ENCODE data around the gene AP1B1. TPM values are rescaled to one million over a fixed set of nuclear protein-coding genes. Genes with fewer than 3 reads are reported as not detected.

AP1B1 gene
- total and polyA plus RNA-seq, 2 donors (not counting 1 experiment from before 2014, with no cell fraction given), result 139 to 174 TPM

GRCh38 chr22:29385151-29385704 is 3.1 kb downstream of the AP1B1 start:
- ChIA-PET CTCF (interaction anchor here (0.6 to 2.5 kb wide), 6 partner anchors 8 to 219 kb away, joined by 3 to 17 read pairs (median 6); partner anchors contain the start of gene NF2), POLR2A (interaction anchor here (0.5 to 2.0 kb wide), 7 partner anchors 10 to 29 kb away, joined by 3 to 9 read pairs (median 5); no protein-coding TSS in a partner anchor)
- Mint-ChIP-seq H3K27me3 (no peaks in the 10 kb centered on the region), H3K4me1 (peaks cover 79% of the 10 kb centered on the region), H3K27ac (peak overlapping the region; percentile 95), H3K9me3 (ENCODE audit: insufficient read depth) (no peaks in the 10 kb centered on the region), H3K4me3 (peak overlapping the region; percentile 89)
- Histone ChIP-seq H3K79me2 (ENCODE audit: control insufficient read depth, insufficient read depth, low read length) (peaks cover 86% of the 10 kb centered on the region), H3K4me2 (replicated peaks; ENCODE audit: low read depth, low read length, poor library complexity, severe bottlenecking) (peak overlapping the region; percentile 90), H4K20me1 (ENCODE audit: control insufficient read depth, insufficient read depth, low read length, poor library complexity, severe bottlenecking) (peaks cover 50% of the 10 kb centered on the region), H3K27me3 (replicated peaks in 1 of 4; ENCODE audit: control extremely low read depth in 1 of 4, control insufficient read depth in 3 of 4, insufficient read depth in 4 of 4, low read length in 3 of 4) (no peaks in the 10 kb centered on the region), H3K36me3 (replicated peaks in 1 of 2; ENCODE audit: control extremely low read depth in 1 of 2, control insufficient read depth in 1 of 2, extremely low read depth in 1 of 2, insufficient read depth in 2 of 2, low read length in 1 of 2) (peaks cover 4 to 43% of the 10 kb centered on the region in 2 experiments), H3K9me3 (ENCODE audit: control extremely low read depth in 1 of 3, control insufficient read depth in 2 of 3, insufficient read depth in 1 of 3, low read length in 2 of 3) (no peaks in the 10 kb centered on the region), H3K27ac (ENCODE audit: low read length in 2 of 2) (peak overlapping the region; percentile 87 to 93), H3K4me3 (ENCODE audit: control extremely low read depth in 1 of 5, extremely low read depth in 1 of 5, insufficient read depth in 1 of 5, low read depth in 2 of 5, low read length in 4 of 5) (peak overlapping the region in 4 of 5 experiments; percentile 31 to 91 (median 41)), H2AFZ (ENCODE audit: insufficient read depth, low read depth, low read length, poor library complexity, severe bottlenecking) (no peak overlapping the region), H3K4me1 (ENCODE audit: control insufficient read depth in 2 of 2, insufficient read depth in 2 of 2, low read length in 2 of 2) (peaks cover 78 to 83% of the 10 kb centered on the region in 2 donors), H3K9ac (ENCODE audit: low read length) (peak overlapping the region; percentile 58)
- DNase-seq (peak; percentile 33), ATAC-seq (ENCODE audit: low read depth) (no peak)
- intact Hi-C loops (cut with micrococcal nuclease), result loop anchor here (5.0 to 10.0 kb wide), 3 partner anchors 118 to 382 kb away; partner anchors contain the start of genes EWSR1, KREMEN1, RHBDD3 and UQCR10
- WGBS (ENCODE audit: insufficient coverage), result 62% methylated on average over 3 of the region's 3 CpGs
- TF ChIP-seq EZH2 (IDR thresholded peaks at IDR 0.05; ENCODE audit: borderline replicate concordance, insufficient read depth, low read depth, low read length, poor library complexity, severe bottlenecking), result no peak
- TF ChIP-seq, protein P1, sequence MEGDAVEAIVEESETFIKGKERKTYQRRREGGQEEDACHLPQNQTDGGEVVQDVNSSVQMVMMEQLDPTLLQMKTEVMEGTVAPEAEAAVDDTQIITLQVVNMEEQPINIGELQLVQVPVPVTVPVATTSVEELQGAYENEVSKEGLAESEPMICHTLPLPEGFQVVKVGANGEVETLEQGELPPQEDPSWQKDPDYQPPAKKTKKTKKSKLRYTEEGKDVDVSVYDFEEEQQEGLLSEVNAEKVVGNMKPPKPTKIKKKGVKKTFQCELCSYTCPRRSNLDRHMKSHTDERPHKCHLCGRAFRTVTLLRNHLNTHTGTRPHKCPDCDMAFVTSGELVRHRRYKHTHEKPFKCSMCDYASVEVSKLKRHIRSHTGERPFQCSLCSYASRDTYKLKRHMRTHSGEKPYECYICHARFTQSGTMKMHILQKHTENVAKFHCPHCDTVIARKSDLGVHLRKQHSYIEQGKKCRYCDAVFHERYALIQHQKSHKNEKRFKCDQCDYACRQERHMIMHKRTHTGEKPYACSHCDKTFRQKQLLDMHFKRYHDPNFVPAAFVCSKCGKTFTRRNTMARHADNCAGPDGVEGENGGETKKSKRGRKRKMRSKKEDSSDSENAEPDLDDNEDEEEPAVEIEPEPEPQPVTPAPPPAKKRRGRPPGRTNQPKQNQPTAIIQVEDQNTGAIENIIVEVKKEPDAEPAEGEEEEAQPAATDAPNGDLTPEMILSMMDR (IDR thresholded peaks at IDR 0.05), result no peak

DNA sequence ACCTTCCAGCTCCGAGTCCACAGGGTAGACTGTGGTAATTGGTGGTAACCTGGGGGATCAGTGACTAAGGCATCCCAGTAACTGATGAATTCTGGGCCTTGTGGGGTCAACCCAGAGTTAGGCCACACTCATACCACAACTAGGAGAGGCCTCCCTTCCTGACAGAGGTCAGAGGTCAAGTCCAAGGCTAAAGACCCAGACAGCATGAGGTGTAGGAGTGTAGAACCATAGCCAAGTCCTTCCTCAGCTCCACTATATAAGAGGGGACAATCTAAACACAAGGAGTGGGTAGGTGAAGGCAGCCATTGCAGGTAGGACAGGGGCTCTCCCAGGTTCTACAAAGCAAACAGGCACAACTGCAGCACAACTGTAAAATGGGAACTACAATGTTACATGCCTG is 4.6 kb downstream of the AP1B1 start:
- Histone ChIP-seq H3K9ac (ENCODE audit: low read length) (peak overlapping the region; percentile 5), H2AFZ (ENCODE audit: insufficient read depth, low read depth, low read length, poor library complexity, severe bottlenecking) (no peak overlapping the region), H3K4me1 (ENCODE audit: control insufficient read depth in 2 of 2, insufficient read depth in 2 of 2, low read length in 2 of 2) (peaks cover 85 to 86% of the 10 kb centered on the region in 2 donors), H3K27ac (ENCODE audit: low read length in 2 of 2) (peak overlapping the region; percentile 87 to 93), H3K79me2 (ENCODE audit: control insufficient read depth, insufficient read depth, low read length) (peaks cover 87% of the 10 kb centered on the region), H3K36me3 (replicated peaks in 1 of 2; ENCODE audit: control extremely low read depth in 1 of 2, control insufficient read depth in 1 of 2, extremely low read depth in 1 of 2, insufficient read depth in 2 of 2, low read length in 1 of 2) (peaks cover 4 to 54% of the 10 kb centered on the region in 2 experiments), H3K27me3 (replicated peaks in 1 of 4; ENCODE audit: control extremely low read depth in 1 of 4, control insufficient read depth in 3 of 4, insufficient read depth in 4 of 4, low read length in 3 of 4) (no peaks in the 10 kb centered on the region), H4K20me1 (ENCODE audit: control insufficient read depth, insufficient read depth, low read length, poor library complexity, severe bottlenecking) (peaks cover 65% of the 10 kb centered on the region), H3K4me3 (ENCODE audit: control extremely low read depth in 1 of 5, extremely low read depth in 1 of 5, insufficient read depth in 1 of 5, low read depth in 2 of 5, low read length in 4 of 5) (peak overlapping the region in 1 of 5 experiments; percentile 1), H3K4me2 (replicated peaks; ENCODE audit: low read depth, low read length, poor library complexity, severe bottlenecking) (peak overlapping the region; percentile 90), H3K9me3 (ENCODE audit: control extremely low read depth in 1 of 3, control insufficient read depth in 2 of 3, insufficient read depth in 1 of 3, low read length in 2 of 3) (no peaks in the 10 kb centered on the region)
- no peak for DNase-seq
- Mint-ChIP-seq H3K4me1 (peaks cover 88% of the 10 kb centered on the region), H3K27ac (peak overlapping the region; percentile 95), H3K4me3 (peak overlapping the region; percentile 89), H3K9me3 (ENCODE audit: insufficient read depth) (no peaks in the 10 kb centered on the region), H3K27me3 (no peaks in the 10 kb centered on the region)
- no CpG with 5 or more reads among the region's 1 CpG for WGBS (ENCODE audit: insufficient coverage)
- intact Hi-C loops (cut with micrococcal nuclease), result loop anchor here (10.0 kb wide), 1 partner anchor 309 kb away; the partner anchor contains the start of gene KREMEN1
- CTCF ChIA-PET, result no interaction called here
- TF ChIP-seq, protein P1 (IDR thresholded peaks at IDR 0.05), result no peak
- no peak for TF ChIP-seq EZH2 (IDR thresholded peaks at IDR 0.05; ENCODE audit: borderline replicate concordance, insufficient read depth, low read depth, low read length, poor library complexity, severe bottlenecking)
- POLR2A ChIA-PET, result interaction anchor here (1.3 kb wide), 1 partner anchor 20 kb away, joined by 6 read pairs; no protein-coding TSS in a partner anchor
- ATAC-seq (ENCODE audit: low read depth), result no peak

All from B cell (primary cell).